Esophagus muscularis mucosa (tissue), 4 donors: ENCODE data around the gene ATP5PB. TPM values are rescaled to one million over a fixed set of nuclear protein-coding genes. Genes with fewer than 3 reads are reported as not detected.
A peak's percentile ranks its signal among the peaks of the same experiment; 100 is the strongest.

Experiments
- DNase-seq: peaks from one replicate; pipeline ENCODE4 v3.0.0-alpha.2; 2017; ENCODE audit errors: extremely low spot score
- H3K27ac ChIP-seq, 4 donors: fragments of 200-600 bp; sonication (generic); replicated peaks in 1 of 4; 1 replicate in 3 of 4; 2 replicates in 1 of 4; pipeline ENCODE4 v1.5.1; 2016 to 2019; ENCODE audit warnings: mild to moderate bottlenecking in 1 of 4
- H3K27me3 ChIP-seq, 4 donors: fragments of 200-600 bp; sonication (generic); one replicate each; pipeline versions ENCODE4 v1.5.1 to v1.6.0; 2016 to 2019
- H3K36me3 ChIP-seq, 4 donors: fragments of 200-600 bp; sonication (generic); one replicate each; pipeline ENCODE4 v1.5.1; 2016 to 2019
- H3K4me1 ChIP-seq, 4 donors: fragments of 200-600 bp; sonication (generic); one replicate each; pipeline ENCODE4 v1.5.1; 2016 to 2019
- H3K4me3 ChIP-seq, 4 donors: fragments of 200-600 bp; sonication (generic); 1 replicate in 2 of 4; 2 replicates in 2 of 4; pipeline ENCODE4 v1.5.1; 2016 to 2019; ENCODE audit warnings: mild to moderate bottlenecking in 4 of 4, moderate library complexity in 1 of 4
- H3K9me3 ChIP-seq, 4 donors: fragments of 200-600 bp; sonication (generic); 1 replicate in 3 of 4; 2 replicates in 1 of 4; pipeline ENCODE4 v1.5.1; 2016 to 2019
- EP300 ChIP-seq: sonication (generic); formaldehyde crosslinking; IDR thresholded peaks from one replicate; pipeline ENCODE4 v1.6.1; 2017; ENCODE audit warnings: antibody characterized with exemption
- POLR2A ChIP-seq: fragments of 450-650 bp; IDR thresholded peaks from one replicate; pipeline ENCODE4 v1.6.1; 2017; ENCODE audit warnings: antibody characterized with exemption, moderate library complexity, mild to moderate bottlenecking, low read depth
- POLR2AphosphoS5 ChIP-seq, 2 donors: sonication (generic); formaldehyde crosslinking; IDR thresholded peaks; one replicate each; pipeline ENCODE4 v1.6.1; 2017; ENCODE audit warnings: antibody characterized with exemption in 2 of 2
- WGBS: methylation state at CpG from one replicate; pipeline ENCODE4 v1.1.5; 2018; 5-methylcytosine and 5-hydroxymethylcytosine counted together
- intact Hi-C: fragments of 100-400 bp; cut with DNase I; formaldehyde crosslinking; loops from one replicate; pipeline ENCODE4 v1.15.1; 2023
- small RNA-seq, 3 donors: library from RNA; depleted of rRNA; stranded (forward); fragments of <200 nt; gene quantifications; one replicate each; pipeline ENCODE3, GENCODE V24; 2016
- total RNA-seq, 4 donors: library from RNA; depleted of rRNA; stranded (reverse); fragments of >200 nt; gene quantifications; one replicate each; pipeline versions ENCODE4 v1.1.0 to v1.2.1, GENCODE V29; 2016
- TF ChIP-seq, protein P1 (sequence below), 3 experiments: fragments of 200-600 bp in 2 of 3; fragments of 450-650 bp in 1 of 3; sonication (generic) in 2 of 3; IDR thresholded peaks; one replicate each; pipeline ENCODE4 v1.5.1; 2017 to 2019; ENCODE audit warnings: antibody characterized with exemption in 3 of 3, mild to moderate bottlenecking in 2 of 3, moderate library complexity in 1 of 3

The ATP5PB gene
- total RNA-seq, 4 donors from 2014 or later = 177 to 203 (median 192) TPM

DNA sequence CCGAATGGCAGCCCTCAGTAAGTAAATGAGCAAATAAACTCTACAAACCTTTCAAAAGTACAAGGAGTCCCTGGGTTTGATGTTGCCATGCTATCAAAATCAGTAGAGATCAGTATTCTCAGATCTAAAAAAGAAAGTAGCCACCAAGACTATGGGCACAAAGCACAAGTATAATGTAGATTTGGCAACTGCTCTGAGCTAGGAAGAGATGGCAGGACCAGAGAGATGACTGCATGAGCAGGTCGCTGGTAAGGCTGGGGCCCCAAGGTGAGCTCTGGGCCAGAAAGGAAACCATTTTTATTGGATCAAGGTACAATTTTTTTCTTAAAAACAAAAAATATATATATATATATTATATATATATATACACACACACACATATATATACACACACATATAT, 57.3 kb downstream of the ATP5PB start:
- no peaks in the 10 kb centered on the region for H3K36me3 ChIP-seq
- intact Hi-C loops = loop anchor here (5.0 kb wide), 2 partner anchors 151 to 241 kb away; no protein-coding TSS in a partner anchor
- H3K9me3 ChIP-seq = no peaks in the 10 kb centered on the region
- 48% methylated on average over 2 of the region's 2 CpGs for WGBS
- peak overlapping the region; percentile 38 to 89 (median 56) for H3K27ac ChIP-seq
- DNase-seq = no peak
- no peak for TF ChIP-seq POLR2A
- no peak for TF ChIP-seq POLR2AphosphoS5 (IDR thresholded peaks at IDR 0.05)
- TF ChIP-seq EP300 = no peak
- TF ChIP-seq, protein P1, sequence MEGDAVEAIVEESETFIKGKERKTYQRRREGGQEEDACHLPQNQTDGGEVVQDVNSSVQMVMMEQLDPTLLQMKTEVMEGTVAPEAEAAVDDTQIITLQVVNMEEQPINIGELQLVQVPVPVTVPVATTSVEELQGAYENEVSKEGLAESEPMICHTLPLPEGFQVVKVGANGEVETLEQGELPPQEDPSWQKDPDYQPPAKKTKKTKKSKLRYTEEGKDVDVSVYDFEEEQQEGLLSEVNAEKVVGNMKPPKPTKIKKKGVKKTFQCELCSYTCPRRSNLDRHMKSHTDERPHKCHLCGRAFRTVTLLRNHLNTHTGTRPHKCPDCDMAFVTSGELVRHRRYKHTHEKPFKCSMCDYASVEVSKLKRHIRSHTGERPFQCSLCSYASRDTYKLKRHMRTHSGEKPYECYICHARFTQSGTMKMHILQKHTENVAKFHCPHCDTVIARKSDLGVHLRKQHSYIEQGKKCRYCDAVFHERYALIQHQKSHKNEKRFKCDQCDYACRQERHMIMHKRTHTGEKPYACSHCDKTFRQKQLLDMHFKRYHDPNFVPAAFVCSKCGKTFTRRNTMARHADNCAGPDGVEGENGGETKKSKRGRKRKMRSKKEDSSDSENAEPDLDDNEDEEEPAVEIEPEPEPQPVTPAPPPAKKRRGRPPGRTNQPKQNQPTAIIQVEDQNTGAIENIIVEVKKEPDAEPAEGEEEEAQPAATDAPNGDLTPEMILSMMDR (IDR thresholded peaks at IDR 0.05) = no peak
- H3K27me3 ChIP-seq = no peaks in the 10 kb centered on the region
- no peak overlapping the region for H3K4me3 ChIP-seq
- peaks cover 39 to 73% (median 59%) of the 10 kb centered on the region in 4 donors for H3K4me1 ChIP-seq

DNA sequence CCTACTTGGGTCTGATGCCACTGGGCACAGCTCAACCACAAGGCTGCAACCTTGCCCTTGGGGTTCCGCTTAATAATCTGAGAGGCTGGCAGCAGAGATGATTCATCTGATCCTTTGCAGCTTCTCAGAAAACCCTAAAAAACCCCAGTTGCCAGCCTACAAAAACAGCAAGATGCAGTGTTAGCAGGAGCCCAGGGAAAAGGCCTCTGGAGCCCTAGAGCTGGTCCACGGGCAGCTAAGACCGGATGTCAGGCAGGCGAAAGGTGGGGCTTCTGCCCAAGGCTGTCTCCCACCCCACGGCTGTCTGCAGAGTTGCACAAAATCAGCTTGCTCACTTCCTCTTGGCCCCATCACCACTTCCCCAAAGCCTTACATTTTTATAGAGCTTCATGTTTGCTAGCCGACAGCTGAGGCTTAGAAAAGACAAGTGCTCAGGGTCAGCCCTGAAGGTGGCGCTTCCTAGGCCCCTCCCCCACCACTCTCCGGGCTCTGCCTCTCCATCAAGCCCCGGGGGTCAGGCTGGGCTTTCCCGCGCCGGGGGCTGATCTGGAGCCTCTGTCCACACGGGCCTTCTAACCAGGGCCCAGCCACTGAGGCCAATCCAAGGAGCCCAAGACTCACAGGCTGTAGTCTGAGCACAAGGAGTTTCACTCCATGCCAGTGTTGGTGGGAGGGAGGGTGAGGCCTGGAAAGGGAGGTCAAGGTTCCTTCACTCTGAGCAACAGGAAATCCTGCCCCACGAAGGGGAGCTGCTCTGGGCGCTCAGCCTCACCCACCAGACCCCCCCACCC, 58.3 kb downstream of the ATP5PB start:
- intact Hi-C loops = loop anchor here (5.0 kb wide), 2 partner anchors 150 to 240 kb away; no protein-coding TSS in a partner anchor
- DNase-seq = peak; percentile 96
- Histone ChIP-seq H3K36me3 (no peaks in the 10 kb centered on the region), H3K9me3 (no peaks in the 10 kb centered on the region), H3K27me3 (no peaks in the 10 kb centered on the region), H3K4me3 (peak overlapping the region; percentile 23 to 48 (median 36)), H3K27ac (peak overlapping the region; percentile 89 to 95 (median 92)), H3K4me1 (peaks cover 42 to 83% (median 64%) of the 10 kb centered on the region in 4 donors)
- TF ChIP-seq POLR2AphosphoS5 (IDR thresholded peaks at IDR 0.05) = peak; percentile 5 to 10
- no peak for TF ChIP-seq POLR2A
- TF ChIP-seq EP300 = no peak
- 15% methylated on average over 15 of the region's 15 CpGs for WGBS

DNA sequence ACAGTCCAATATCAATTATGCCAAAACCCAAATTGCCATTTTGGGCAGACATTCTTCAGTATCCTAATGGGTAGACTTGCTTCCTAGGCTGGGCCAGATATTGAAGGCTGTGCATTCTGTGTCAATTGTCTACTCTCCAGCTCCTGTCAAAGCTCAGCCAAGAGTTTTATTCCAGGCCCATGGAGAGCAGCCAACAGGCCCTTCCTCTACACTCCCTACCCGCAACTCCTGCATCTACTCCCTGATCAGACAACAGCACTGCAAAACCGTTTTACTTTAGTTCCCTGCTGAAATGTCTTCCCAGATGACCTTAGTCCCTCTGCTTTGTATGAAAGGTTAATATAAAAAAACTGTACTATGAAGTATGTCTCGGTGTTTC, 60.7 kb downstream of the ATP5PB start:
- Histone ChIP-seq H3K27me3 (no peaks in the 10 kb centered on the region), H3K36me3 (no peaks in the 10 kb centered on the region), H3K4me3 (no peak overlapping the region), H3K27ac (peak overlapping the region; percentile 47 to 95 (median 92)), H3K9me3 (no peaks in the 10 kb centered on the region), H3K4me1 (peaks cover 47 to 95% (median 83%) of the 10 kb centered on the region in 4 donors)
- intact Hi-C loops = loop anchor here (5.0 kb wide), 2 partner anchors 147 to 237 kb away; no protein-coding TSS in a partner anchor
- DNase-seq = no peak
- TF ChIP-seq, protein P1 (IDR thresholded peaks at IDR 0.05) = no peak
- TF ChIP-seq EP300 = no peak
- TF ChIP-seq POLR2AphosphoS5 (IDR thresholded peaks at IDR 0.05) = no peak
- TF ChIP-seq POLR2A = no peak
- 25% methylated on average over 3 of the region's 3 CpGs for WGBS

DNA sequence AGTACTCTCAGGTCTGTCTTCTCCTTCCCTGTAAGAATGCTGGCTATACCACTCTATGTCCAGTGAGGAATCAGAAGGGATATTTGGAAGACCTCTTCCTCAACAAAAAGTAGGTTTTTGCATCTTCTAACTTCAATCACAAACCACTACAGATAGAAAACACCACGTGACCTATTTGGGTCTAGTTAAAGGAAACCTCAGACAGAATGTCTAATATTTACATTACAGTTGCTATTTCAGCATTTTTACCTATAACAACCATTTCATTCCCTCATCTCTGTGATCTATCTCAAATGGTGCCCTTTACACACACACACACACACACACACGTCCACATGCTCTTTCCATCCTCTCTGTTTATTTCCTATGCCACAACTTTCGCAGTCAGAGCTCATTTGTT, 62.1 kb downstream of the ATP5PB start:
- 77% methylated on average over 3 of the region's 3 CpGs for WGBS
- Histone ChIP-seq H3K27me3 (no peaks in the 10 kb centered on the region), H3K27ac (peak overlapping the region in 3 of 4 donors; percentile 40 to 95 (median 91)), H3K36me3 (no peaks in the 10 kb centered on the region), H3K4me3 (no peak overlapping the region), H3K4me1 (peaks cover 61 to 98% (median 89%) of the 10 kb centered on the region in 4 donors), H3K9me3 (no peaks in the 10 kb centered on the region)
- no peak for DNase-seq
- intact Hi-C loops = no loop called here
- TF ChIP-seq EP300 (no peak), POLR2AphosphoS5 (IDR thresholded peaks at IDR 0.05) (no peak), POLR2A (no peak)
- TF ChIP-seq, protein P1 (IDR thresholded peaks at IDR 0.05) = no peak

Small RNA genes within 50 kb of the gene (small RNA-seq; reads per million reads assigned to genes)
- gene RF00019 (0 reads per million in 3 donors), gene RNU6-792P (0 reads per million in 3 donors)

Other genes with a start within 250 kb of the ATP5PB start
- 10 to 100 TPM in 1 of 4 donors, 1 to 10 TPM in 3; 4.0 to 13.8 (median 5.2) TPM for gene DENND2D, start 248.8 kb upstream of the ATP5PB start, total RNA-seq
- 1 to 10 TPM in 2 of 4 donors, not detected in 2; 1.7 to 5.4 TPM for gene CHI3L2, start 221.8 kb upstream of the ATP5PB start, total RNA-seq
- not detected for gene CHIA, start 158.6 kb upstream of the ATP5PB start, total RNA-seq
- gene OVGP1, start 21.7 kb upstream of the ATP5PB start, total RNA-seq = 1 to 10 TPM in 3 of 4 donors, under 1 TPM in 1; 0.83 to 1.2 (median 1.2) TPM
- 10 to 100 TPM; 20.8 to 27.6 (median 25.7) TPM for gene WDR77, start 208 bp upstream of the ATP5PB start, total RNA-seq
- gene C1orf162, start 24.5 kb downstream of the ATP5PB start, total RNA-seq = 10 to 100 TPM in 3 of 4 donors, 1 to 10 TPM in 1; 7.5 to 23.0 (median 12.2) TPM
- 10 to 100 TPM in 1 of 4 donors, 1 to 10 TPM in 3; 4.9 to 13.3 (median 5.1) TPM for gene ADORA3, start 54.2 kb downstream of the ATP5PB start, total RNA-seq
- gene TMIGD3, start 54.2 kb downstream of the ATP5PB start, total RNA-seq = 1 to 10 TPM; 1.7 to 2.6 (median 2.3) TPM
- 100 to 1,000 TPM; 171 to 325 (median 216) TPM for gene RAP1A, start 170.3 kb downstream of the ATP5PB start, total RNA-seq